ENCODE results near the gene SNTG2.

Gene SNTG2

GRCh38 chr2:1321321-1321720 lies 370.7 kb downstream of the SNTG2 start:
- DNase-seq (ENCODE audit: low spot score): no peak
- TF ChIP-seq, protein P1, sequence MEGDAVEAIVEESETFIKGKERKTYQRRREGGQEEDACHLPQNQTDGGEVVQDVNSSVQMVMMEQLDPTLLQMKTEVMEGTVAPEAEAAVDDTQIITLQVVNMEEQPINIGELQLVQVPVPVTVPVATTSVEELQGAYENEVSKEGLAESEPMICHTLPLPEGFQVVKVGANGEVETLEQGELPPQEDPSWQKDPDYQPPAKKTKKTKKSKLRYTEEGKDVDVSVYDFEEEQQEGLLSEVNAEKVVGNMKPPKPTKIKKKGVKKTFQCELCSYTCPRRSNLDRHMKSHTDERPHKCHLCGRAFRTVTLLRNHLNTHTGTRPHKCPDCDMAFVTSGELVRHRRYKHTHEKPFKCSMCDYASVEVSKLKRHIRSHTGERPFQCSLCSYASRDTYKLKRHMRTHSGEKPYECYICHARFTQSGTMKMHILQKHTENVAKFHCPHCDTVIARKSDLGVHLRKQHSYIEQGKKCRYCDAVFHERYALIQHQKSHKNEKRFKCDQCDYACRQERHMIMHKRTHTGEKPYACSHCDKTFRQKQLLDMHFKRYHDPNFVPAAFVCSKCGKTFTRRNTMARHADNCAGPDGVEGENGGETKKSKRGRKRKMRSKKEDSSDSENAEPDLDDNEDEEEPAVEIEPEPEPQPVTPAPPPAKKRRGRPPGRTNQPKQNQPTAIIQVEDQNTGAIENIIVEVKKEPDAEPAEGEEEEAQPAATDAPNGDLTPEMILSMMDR (IDR thresholded peaks at IDR 0.05): no peak
- H3K4me3 ChIP-seq: no peak overlapping the region

DNA sequence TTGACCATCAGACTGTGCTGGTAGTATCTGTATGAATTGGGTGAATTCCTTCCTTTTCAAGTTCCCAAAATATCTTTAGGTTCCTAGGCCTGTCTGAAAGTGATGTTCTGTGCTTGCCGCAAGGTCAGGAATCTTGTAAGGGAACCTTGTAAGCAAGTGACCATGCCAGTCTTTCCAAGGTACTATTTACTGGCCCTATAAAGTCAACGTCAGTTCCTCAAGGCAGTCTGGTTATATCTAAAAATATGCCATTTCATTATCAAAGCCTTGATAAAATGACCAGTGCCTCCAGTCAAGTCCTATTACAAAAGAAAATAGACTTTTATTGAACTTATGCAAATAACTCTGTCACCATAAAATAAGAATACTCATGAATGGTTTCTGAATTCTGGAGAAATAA lies 374.2 kb downstream of the SNTG2 start:
- TF ChIP-seq, protein P1 (IDR thresholded peaks at IDR 0.05): no peak
- DNase-seq (ENCODE audit: low spot score): no peak
- Histone ChIP-seq H3K4me3 (no peak overlapping the region), H3K27ac (no peak overlapping the region)

More at GRCh38 chr2:1321321-1321720, 370.7 kb downstream of the SNTG2 start:
- no peak overlapping the region for H3K27ac ChIP-seq

GRCh38 chr2:1328684-1329083 lies 378.0 kb downstream of the SNTG2 start:
- DNase-seq (ENCODE audit: low spot score): no peak
- TF ChIP-seq, protein P1 (IDR thresholded peaks at IDR 0.05): no peak

DNA sequence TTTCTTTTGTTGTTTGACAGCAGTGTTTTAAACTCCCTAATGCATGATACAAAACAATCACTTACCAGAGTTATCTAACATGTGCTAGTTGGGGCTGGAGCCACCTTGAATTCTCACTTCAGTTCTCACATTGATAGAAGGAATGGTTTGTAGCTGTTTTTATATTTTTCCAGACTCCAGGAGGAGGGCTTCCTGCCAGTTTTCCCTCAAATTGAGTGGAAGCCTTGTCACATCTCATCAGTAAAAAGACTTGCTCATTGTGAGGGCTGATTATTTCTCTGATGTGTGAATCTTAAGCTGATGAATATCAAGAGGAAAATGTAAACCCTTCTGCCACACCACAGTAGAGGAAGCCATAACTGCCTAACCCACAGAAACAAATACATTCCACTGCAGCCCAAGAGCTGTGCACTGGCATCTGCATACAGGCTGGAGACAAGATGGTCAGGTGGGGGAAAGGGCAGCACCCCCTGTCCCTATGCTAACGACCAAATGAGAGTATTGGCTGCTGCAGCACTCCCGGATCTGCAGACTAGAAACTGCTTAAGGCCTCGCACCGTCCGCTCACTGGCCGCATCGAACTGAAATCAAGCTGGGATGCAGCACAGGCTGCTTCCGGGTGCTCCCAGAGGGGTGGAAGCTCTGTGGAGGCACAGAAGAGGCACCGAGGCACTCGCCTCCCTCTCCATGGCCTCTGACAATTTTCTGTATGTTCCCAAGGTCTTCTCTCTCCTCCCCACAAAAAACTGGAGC lies 388.9 kb downstream of the SNTG2 start:
- TF ChIP-seq, protein P1 (IDR thresholded peaks at IDR 0.05): no peak
- no peak overlapping the region for H3K27ac ChIP-seq

More at GRCh38 chr2:1328684-1329083, 378.0 kb downstream of the SNTG2 start:
- no peak overlapping the region for H3K27ac ChIP-seq
- H3K4me3 ChIP-seq: no peak overlapping the region

DNA sequence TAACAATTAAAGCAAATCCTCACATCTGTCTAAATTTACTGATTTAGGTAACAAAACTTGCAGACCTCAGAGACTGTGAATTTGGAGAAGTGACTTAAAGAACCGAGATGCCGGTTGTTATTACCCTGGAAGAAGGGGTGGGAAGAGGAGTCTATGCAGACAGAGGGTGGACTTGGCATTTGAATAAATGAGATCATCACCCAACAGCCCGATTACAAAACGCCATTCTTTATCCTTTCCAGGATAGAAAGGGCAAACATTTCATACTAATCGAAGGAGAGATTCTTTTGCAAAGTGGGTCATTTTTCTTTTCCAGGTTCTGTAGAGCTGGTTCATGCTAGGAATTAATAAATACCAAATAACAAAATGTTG lies 389.5 kb downstream of the SNTG2 start:
- TF ChIP-seq, protein P1 (IDR thresholded peaks at IDR 0.05): no peak
- Histone ChIP-seq H3K27ac (no peak overlapping the region), H3K4me3 (no peak overlapping the region)
- no peak for DNase-seq (ENCODE audit: low spot score)

More for the DNA sequence above, 388.9 kb downstream of the SNTG2 start:
- no peak overlapping the region for H3K4me3 ChIP-seq
- no peak for DNase-seq (ENCODE audit: low spot score)

GRCh38 chr2:1341404-1342120 lies 390.9 kb downstream of the SNTG2 start:
- DNase-seq (ENCODE audit: low spot score): no peak

More at GRCh38 chr2:1341404-1342120, 390.9 kb downstream of the SNTG2 start:
- no peak overlapping the region for H3K27ac ChIP-seq
- TF ChIP-seq, protein P1 (IDR thresholded peaks at IDR 0.05): no peak
- no peak overlapping the region for H3K4me3 ChIP-seq

Data from coronary artery (tissue), 2 donors.